GM21717 (cell line): Measurements from ENCODE around the gene ZBTB22.
A peak's percentile ranks its signal among the peaks of the same experiment; 100 is the strongest.

Source experiments
- ATAC-seq: cut with Tn5 transposase; IDR thresholded peaks from one replicate; pipeline ENCODE4 v1.9.1; 2021; ENCODE audit warnings: mild to moderate bottlenecking, moderate library complexity; ENCODE audit not compliant: unreplicated experiment

The ZBTB22 gene

DNA sequence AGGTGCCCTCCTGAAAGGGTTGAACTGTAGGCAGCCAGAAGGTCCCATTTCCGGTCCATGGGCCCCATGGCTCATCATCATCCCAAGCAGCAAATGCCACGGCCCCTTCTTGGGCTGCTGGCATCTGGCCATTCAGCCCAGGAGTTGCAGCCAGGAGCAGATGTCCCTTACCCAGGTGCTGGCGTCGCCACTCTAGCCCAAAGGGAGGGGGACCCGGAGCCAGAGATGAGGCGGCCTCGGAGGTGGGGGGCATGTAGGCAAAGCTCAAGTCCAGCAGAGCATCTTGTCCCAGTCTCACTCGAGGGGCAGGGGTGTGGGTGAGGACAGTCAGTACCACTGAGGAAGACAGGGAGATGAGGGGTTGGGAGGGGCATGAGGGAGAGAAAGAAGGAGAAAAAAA is 12.5 kb downstream of the ZBTB22 start:
- ATAC-seq = no peak

- ATAC-seq = no peak
Observed at GRCh38 chr6:33304216-33304615, 13.3 kb downstream of the ZBTB22 start.

DNA sequence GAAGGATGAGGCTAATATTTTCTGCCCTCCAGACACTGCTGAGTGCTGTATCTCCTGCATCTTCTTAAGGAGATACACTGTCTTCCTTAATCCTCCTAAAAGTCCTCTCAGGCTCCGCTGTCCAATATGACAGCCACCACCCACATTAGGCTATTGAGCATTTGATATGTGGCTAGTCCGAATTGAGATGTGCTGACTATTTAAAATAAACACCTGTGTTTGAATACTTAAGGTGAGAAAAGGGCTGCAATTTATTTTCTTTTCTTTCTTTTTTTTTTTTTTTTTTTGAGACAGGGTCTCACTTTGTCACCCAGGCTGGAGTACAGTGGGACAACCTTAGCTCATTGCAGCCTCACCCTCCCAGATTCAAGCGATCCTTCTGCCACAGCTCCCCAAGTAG is 15.7 kb downstream of the ZBTB22 start:
- no peak for ATAC-seq

DNA sequence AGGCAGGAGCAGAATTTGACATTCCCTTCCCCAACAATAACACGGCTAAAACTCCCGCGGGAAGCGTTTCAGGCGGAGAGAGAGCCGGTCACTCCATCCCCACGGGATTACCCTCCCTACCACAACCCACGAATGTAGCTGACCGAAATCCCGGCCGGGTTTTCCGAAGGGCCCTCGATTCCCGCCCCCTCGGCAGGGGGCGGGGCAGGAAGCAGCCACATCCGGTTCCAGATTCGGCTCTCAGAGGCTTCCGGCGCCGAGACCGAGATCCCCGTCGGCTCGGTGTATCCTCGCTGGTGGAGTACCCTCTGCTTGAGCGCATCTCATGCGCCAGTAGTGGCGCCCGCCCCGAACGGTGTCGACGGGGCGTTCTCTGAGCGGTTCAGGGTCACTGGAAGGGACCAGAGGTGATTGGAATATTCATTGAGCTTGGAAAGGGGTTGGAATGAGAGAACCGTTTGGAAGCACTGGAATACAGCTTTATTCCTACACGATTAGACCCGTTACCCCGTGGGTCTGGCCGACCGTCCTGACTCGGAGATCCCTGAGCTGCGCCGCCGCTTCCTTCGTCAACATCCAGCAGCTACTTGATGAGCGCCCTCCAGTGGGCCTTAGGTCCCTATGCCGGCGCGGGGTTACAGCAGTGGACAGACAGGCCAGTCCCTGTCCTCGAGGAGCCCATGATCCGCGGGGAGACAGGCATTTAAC is 18.2 kb downstream of the ZBTB22 start:
- ATAC-seq = peak; percentile 59

DNA sequence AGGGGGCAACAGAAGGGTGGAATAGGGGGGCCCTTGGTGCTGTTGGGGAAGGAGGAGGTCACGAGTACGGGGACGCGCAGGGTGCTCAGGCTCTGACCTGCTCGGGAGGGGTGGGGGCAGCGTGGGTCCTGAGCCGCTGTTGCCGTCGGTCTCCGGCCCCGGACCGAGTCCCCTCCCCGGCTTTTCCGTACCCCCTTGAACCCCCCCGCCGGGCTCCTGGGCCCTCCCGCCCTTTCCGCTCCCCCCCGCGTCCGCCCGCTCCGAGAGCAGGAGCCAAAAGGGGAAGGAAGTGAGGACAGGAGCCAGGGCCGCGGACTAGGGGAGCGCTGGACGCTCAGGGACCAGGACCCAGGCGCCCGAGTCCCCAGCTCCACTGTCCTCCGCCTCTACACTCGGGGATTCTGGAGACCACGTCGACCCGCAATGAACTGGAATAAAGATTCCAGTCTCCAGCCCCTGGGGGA is 18.7 kb downstream of the ZBTB22 start, which contains the start of gene RGL2:
RGL2 (minus strand) TSS at position 170 of the 464 bp plus-strand sequence. CDS start 332 bp downstream, outside the sequence.
- no peak for ATAC-seq

GRCh38 chr6:33297956-33298772 is 19.4 kb downstream of the ZBTB22 start:
- ATAC-seq = no peak

- ATAC-seq = no peak
Observed at GRCh38 chr6:33297406-33297955, 20.1 kb downstream of the ZBTB22 start.

GRCh38 chr6:33296797-33297405 is 20.6 kb downstream of the ZBTB22 start:
- no peak for ATAC-seq

DNA sequence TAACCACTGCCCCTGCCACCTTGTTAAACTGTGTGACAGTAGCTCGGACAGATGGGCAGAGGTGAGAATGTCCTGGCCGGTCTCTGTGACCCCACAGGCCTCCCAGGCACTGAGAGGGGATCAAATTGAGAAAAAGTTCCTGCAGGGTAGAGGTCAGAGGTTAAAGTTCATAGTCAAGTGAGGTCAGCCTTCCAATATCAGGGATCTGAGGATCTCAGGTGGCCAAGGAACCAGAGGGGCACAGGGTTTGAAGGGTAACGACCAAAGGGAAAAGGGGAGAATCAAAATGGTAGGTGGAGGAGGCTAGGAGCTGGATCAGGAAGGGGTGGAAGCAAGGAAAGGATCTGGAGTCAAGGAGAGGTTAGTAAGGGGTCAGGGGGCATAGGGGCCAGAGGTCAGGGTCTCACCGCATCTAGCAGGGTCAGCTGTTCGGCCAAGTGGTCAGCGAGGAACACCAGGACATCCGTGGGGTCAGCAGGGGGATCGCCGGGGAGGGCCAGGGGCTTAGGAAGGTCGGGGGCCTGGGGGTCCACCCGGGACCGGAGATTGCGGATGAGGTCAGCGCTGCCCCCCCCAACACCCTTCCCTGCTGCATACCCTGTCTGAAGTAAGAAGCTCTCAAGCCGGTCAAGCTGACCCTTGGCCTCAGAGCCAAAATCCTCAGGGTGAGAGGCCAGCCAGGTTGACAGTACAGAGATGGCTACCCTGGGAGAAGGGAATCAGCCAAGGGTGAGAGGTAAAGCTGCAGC is 21.7 kb downstream of the ZBTB22 start:
- no peak for ATAC-seq

- ATAC-seq = no peak
Observed at GRCh38 chr6:33294086-33294823, 23.3 kb downstream of the ZBTB22 start.

GRCh38 chr6:33292996-33293682 is 24.4 kb downstream of the ZBTB22 start:
- no peak for ATAC-seq

DNA sequence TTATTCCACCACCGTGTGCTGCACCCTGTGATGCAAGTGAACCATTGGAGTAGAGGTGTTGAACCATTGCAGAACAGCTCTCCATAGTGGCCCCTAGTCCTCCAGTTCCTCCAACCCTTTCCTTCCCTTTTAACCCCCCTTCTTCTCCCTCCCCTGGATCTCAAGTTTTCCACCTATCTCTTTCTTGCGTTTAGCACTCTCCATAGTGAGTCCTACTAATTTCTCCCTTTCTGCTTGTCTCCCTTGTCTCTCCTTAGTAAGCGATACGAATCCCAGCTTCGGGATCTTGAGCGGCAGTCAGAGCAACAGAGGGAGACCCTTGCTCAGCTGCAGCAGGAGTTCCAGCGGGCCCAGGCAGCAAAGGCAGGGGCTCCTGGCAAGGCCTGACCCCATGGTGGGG is 27.1 kb downstream of the ZBTB22 start:
- no peak for ATAC-seq

GRCh38 chr6:33289784-33290315 is 27.7 kb downstream of the ZBTB22 start:
- ATAC-seq = peak; percentile 3

GRCh38 chr6:33288921-33289783 is 28.4 kb downstream of the ZBTB22 start, which contains the start of the genes PFDN6 and WDR46:
Gene PFDN6 (plus strand): TSS chr6:33289601. CDS start chr6:33289857, 256 bp downstream.
Gene WDR46 (minus strand): TSS chr6:33289239. CDS start chr6:33289170, 69 bp downstream.
- ATAC-seq = peak; percentile 65

DNA sequence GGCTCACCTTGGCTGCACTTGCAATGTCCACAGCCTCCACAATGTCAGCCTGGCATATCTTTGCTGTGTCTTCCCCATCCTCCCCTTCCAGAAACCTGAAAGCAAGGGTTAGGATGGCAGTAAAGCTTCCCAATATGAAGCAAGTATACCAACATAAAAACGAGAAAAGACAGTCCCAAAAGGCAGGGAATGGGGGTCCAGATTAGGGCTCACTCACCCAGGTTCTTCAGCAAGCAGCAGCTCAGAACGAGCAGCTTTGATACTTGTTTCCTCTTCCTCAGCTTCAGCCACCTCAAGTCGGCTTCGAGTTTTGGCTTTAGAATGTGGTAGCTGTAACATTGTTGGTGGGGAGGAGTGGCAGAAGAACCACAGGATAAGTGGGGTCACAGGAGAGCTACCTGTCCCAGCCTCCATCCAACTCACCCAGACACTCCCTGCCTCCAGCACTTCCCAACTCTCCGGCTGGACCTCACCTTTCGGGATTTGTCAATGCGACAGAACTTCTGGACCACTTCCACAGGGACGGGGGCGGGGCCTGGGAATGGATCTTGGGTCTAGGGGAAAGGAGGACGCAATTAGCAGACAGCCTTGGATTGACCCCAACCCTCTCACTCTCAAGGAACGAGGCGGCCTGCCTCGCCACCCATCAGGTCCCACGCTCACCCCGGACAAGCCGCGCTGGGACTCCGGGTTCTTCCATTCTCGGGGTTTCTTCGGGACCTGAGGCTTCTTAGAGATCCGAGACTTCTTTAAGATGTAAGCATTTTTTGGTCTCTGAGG is 29.2 kb downstream of the ZBTB22 start:
- ATAC-seq = no peak

GRCh38 chr6:33286946-33287914 is 30.3 kb downstream of the ZBTB22 start:
- no peak for ATAC-seq
